NCI-H2196 (cell line): ENCODE data around the gene DYRK1A.

ENCODE experiments used
- DNase-seq: peaks from one replicate; lab custom pipeline; 2025; ENCODE audit not compliant: unreplicated experiment; lab: John Stamatoyannopoulos, UW

Gene DYRK1A

GRCh38 chr21:37415939-37416338 is 49.4 kb downstream of the DYRK1A start:
- no peak for DNase-seq

DNA sequence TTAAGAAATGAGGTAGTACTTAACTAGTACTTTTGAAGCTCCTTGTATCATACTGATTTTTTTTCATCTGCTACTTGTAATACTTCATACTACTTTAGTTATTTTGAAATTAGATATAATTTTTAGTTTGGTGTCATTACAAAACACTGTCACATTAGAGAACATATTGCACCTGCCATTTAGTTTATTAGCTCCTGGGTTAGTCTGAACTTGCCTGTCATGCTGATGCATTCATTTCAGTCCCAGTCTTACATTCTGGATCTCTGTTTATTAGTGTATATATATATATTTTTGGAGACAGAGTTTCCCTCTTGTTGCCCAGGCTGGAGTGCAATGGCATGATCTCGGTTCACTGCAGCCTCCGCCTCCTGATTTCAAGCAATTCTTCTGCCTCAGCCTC is 50.3 kb downstream of the DYRK1A start:
- no peak for DNase-seq

DNA sequence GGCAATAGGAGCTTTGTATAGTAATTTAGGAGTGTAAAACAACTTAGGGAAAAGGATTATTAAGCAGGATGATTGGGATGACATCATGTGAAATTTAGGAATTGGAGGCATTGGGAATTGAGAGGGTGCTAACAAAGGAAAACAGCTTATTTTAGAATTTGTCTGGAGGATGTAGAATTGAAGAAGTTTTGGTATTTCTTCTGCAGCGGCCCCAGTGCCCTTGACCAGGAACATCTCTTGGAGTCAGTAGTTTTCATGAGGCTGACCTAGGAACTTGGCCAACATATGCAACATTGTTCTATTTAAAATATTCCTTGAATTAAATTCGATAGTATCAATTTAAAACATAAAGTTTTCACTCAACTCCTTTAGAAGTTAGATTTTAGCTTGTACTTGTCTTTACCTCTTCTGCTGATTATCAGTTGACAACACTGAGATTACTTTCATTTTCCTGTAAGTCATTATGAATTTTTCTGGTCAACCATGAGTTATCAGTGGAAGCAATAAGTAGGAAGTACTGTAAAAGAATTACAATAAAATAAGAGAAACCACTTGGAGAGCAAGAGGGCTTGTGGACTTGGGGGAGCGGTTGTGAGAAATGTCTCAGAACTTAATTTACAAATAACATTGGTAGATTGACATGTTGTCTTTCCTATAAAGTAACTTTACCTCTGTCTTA is 52.8 kb downstream of the DYRK1A start:
- no peak for DNase-seq

DNA sequence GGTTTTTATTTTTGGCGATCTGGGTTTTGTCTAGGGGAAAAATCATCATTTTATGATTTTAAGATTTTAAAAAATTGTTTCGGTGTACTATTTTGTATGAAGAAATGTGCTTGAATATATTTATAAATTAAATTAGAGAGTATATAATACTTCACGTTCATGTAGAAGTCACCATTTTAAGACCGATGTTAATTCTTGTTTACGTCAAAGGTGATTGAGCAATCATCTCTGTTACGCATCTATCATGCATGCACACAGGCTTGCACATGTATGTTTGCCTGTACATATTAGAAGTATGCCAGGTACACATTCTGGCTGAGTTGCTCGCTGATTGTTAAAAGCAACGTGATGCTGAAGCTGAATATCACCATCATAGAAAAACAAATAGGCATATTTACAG is 54.7 kb downstream of the DYRK1A start:
- DNase-seq = no peak

DNA sequence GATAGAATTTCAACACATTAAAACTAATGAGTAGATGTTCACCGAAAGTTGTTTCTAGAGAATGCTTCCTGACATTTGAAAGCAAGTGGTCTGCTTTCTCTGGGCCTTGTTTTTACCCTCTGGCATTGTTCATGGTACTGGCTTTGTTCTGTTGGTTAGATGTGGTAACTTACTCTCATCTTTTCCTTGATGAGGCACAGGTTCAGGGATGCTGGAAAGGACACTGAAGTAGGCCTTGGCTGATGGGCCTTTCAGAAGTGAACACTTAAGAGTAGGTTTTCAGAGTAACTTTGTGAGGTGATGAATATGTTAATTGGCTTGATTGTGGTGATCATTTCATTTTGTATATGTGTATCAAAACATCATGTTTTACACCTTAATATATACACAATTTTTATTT is 55.8 kb downstream of the DYRK1A start:
- no peak for DNase-seq

GRCh38 chr21:37423103-37423502 is 56.5 kb downstream of the DYRK1A start:
- no peak for DNase-seq

DNA sequence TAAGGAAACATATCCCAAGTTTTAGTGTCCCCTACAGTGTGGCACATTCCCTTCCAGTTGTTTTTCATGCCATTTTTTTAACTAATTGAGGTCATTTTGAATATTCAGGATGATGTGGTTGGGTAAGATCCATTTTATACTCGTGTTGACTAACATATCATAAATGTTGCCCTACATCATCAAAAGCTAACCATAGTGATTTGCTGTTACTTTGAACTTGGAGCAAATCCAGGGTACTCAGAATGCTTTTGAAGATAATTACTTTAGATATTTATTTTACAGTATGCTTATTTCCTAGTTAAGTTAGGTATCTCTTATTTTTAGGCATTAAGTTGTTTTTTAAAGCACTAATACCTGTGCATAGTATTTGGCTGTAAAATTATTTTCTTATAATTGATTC is 57.8 kb downstream of the DYRK1A start:
- no peak for DNase-seq

- DNase-seq = no peak
Observed at GRCh38 chr21:37425001-37425400, 58.4 kb downstream of the DYRK1A start.

- DNase-seq = no peak
Observed at GRCh38 chr21:37425684-37426083, 59.1 kb downstream of the DYRK1A start.

DNA sequence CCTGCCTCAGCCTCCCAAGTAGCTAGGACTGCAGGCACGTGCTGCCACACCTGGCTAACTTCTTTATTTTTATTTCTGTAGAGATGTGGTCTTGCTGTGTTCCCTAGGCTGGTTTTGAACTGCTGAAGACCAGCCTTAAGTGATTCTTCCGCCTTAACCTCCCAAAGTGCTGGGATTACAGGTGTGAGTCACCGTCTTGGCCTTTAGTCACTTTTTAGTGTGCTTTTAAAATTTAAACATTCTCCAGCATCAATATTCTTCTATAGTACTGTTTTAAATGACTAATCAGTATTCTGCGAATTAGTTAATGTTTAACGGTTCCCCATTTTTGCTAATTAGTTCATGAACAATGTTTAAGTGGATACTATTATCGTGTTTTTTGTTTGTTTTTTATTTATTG is 60.6 kb downstream of the DYRK1A start:
- no peak for DNase-seq

- no peak for DNase-seq
Observed at GRCh38 chr21:37429356-37429755, 62.8 kb downstream of the DYRK1A start.

- no peak for DNase-seq
Observed at GRCh38 chr21:37430184-37430821, 63.7 kb downstream of the DYRK1A start.

GRCh38 chr21:37431243-37431642 is 64.7 kb downstream of the DYRK1A start:
- no peak for DNase-seq

- no peak for DNase-seq
Observed at GRCh38 chr21:37432710-37433455, 66.3 kb downstream of the DYRK1A start.

DNA sequence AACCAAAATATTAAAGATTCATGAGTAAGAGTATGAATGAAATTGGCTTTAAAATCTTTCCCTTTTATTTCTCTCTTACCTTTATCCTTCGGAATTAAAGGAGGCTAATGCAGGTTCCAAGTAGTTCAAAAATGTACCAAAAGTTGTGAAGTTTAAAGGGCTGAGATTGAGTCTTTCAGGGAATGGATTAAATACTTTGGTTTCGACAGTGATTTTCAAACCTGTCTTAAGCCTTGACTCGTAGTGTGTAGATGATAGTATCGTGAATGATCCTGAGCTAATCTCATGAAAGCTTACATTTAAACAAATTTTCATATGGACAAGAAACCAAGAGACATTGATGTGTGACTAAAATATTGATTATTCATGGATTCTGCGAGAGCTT is 66.9 kb downstream of the DYRK1A start:
- no peak for DNase-seq

DNA sequence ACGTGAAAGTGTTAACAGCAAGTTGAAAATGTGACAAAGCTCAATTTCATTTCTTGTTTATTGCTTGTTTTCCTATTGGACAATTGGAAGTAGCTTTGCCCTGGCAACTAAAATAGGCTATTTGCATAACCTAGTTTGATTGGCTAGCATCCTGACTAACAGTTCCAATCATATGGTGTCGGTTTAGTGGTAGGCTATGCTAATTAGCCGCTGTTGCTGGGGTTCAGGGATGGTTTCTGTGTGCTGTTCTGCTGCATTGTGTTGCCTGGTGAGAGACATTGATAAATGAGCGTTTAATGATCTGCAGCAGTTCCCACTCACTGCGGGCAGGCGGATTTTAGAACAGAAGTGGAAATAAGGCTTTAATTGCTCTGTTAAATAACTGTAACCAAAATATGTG is 68.5 kb downstream of the DYRK1A start:
- DNase-seq = peak; percentile 80

DNA sequence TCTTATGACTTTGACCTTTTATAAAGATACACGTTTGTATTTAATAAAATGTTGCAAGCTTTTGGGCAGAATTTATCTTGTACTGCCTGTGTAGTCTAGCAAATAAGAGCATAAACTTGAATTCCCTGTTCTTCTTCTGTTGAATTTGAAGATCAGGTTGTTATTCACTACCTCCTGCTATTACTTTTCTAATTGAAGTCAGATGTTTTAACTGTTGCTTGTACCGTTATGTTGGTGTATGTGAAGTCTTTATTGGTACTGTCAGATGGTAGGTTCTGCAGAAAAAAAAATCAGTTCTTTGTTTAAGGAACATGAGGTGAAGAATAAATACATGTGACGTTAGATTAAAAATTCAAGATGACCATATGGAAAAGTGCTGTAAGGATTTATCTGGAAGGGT is 69.1 kb downstream of the DYRK1A start:
- DNase-seq = no peak

DNA sequence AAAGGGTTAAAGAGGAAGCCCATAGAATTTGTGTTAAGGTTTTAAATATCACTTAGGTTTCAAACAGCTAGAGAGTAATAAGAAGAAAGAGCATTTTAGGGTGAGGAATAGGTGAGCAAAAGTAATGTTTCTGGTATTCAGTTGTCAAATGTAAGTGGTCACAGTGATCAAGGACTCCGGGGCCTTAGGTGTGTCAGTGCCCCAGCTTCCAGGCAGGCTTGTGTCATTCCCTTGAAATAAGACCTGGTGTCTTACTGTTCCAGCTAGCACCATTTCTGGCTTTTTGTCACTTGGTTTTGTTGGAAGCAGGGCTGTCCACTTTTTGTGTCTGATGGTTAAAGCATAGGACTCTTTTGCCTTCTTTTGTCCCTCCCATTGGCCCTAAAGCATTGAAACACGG is 69.6 kb downstream of the DYRK1A start:
- DNase-seq = no peak

DNA sequence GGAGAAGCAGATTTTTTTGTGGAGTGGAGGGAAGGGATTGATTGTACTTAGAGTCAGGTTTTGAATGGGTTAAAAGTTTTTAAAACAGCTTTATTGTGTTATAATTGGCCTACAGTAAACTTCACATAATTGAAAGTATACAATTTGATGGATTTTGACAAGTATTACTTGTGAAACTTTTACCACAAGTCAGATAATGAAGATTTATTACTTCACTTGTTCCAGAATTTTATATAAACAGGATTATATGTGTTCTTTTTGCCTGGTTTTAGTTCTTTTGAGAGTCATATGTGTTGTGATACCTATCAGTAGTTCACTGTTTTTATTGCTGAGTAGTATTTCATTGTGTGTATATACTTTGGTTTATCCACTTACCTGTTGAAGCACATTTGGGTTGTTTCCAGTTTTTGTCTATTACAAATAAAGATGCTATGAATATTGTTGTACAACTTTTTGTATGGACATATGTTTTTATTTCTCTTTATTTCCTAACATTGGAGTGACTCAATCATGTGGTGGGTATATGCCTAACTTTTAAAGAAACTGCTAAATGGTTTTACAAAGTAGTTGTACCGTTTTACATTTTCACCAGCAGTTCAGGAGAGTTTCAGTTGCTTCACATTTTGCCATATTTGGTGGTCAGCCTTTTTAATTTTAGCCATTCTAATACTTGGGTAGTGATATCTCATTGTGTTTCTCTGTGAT is 71.0 kb downstream of the DYRK1A start:
- no peak for DNase-seq

GRCh38 chr21:37443683-37444082 is 77.1 kb downstream of the DYRK1A start:
- no peak for DNase-seq

GRCh38 chr21:37445228-37445627 is 78.7 kb downstream of the DYRK1A start:
- DNase-seq = no peak

GRCh38 chr21:37446552-37446951 is 80.0 kb downstream of the DYRK1A start:
- no peak for DNase-seq
